PC-9 (cell line): ENCODE results near the gene GRPR.

Source experiments
- CTCF ChIP-seq: fragments of 200-600 bp; sonication (generic); conservative IDR thresholded peaks from 2 replicates; pipeline ENCODE4 v1.6.1; 2017; ENCODE audit warnings: mixed run types, antibody characterized with exemption, mild to moderate bottlenecking, moderate library complexity
- EZH2 ChIP-seq: fragments of 200-600 bp; sonication (generic); IDR thresholded peaks from 2 replicates; pipeline ENCODE4 v1.8.0; 2017; ENCODE audit warnings: antibody characterized with exemption, low read depth

DNA sequence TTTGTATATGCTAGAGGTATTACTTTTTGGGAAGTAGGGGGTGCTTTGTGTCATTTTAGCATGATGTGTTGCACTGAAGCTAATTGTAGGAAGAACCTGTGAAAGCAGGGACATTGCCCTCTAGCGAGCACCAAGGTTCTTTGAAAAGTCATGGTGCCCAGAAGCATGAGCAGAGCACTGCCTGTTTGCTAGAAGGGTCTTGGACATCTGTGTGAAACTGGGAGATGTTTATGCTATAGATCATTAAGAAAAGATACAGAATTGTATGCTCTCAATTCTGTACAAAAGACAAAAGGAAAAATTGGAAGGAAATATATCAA, 14.7 kb downstream of the GRPR start:
- TF ChIP-seq CTCF (no peak), EZH2 (no peak)
